K562 (cell line): ENCODE measurements around the gene SLC29A2. TPM values are rescaled to one million over a fixed set of nuclear protein-coding genes. Genes with fewer than 3 reads are reported as not detected.

Source experiments
- KAT2B ChIP-seq: IDR thresholded peaks from one replicate; pipeline ENCODE4 v1.6.1; 2012; ENCODE audit warnings: low read depth, mild to moderate bottlenecking, control low read depth, inconsistent platforms, low read length, moderate library complexity
- NR2C2 ChIP-seq, 2 experiments: fragments of 200-800 bp in 1 of 2; sonication (Bioruptor generic) in 1 of 2; sonication (generic) in 1 of 2; formaldehyde crosslinking in 1 of 2; IDR thresholded peaks; 2 replicates each; pipeline versions ENCODE4 v1.6.1 to v1.8.0; 2016 to 2022; ENCODE audit warnings: mild to moderate bottlenecking in 1 of 2, missing compliant biosample characterization in 1 of 2, missing genetic modification characterization in 1 of 2, missing genetic modification reagents in 1 of 2
- RREB1 ChIP-seq: fragments of 250-450 bp; sonication (Bioruptor Pico); IDR thresholded peaks from 2 replicates; pipeline ENCODE4 v1.4.0; 2020
- ZBTB1 ChIP-seq: sonication (generic); formaldehyde crosslinking; IDR thresholded peaks from 2 replicates; pipeline ENCODE4 v1.8.1; 2023; ENCODE audit warnings: missing genetic modification reagents, low read depth, mild to moderate bottlenecking, borderline replicate concordance
- ZNF140 ChIP-seq: fragments of 250-450 bp; sonication (Bioruptor Pico); IDR thresholded peaks from 2 replicates; pipeline ENCODE4 v1.8.0; 2021; ENCODE audit warnings: moderate library complexity, mild to moderate bottlenecking, inconsistent platforms
- ZNF311 ChIP-seq: fragments of 250-450 bp; sonication (Bioruptor Pico); IDR thresholded peaks from 2 replicates; pipeline ENCODE4 v1.4.0; 2020; ENCODE audit warnings: mild to moderate bottlenecking, moderate library complexity
- ZNF609 ChIP-seq: sonication (generic); formaldehyde crosslinking; IDR thresholded peaks from 2 replicates; pipeline ENCODE4 v1.8.1; 2023; ENCODE audit warnings: missing genetic modification reagents, mild to moderate bottlenecking, borderline replicate concordance
- polyA plus RNA-seq, 8 experiments: library from polyadenylated mRNA; depleted of rRNA in 4 of 8; stranded (reverse) in 5 of 8; unstranded in 3 of 8; fragments of >200 nt; fragmentation: Nextera tagmentation in 2 of 8; fragmentation: Illumina TruSeq in 1 of 8; extraction: Ambion mirVana in 2 of 8; extraction: Trizol in 1 of 8; gene quantifications; 2 replicates each; pipeline versions ENCODE4 v1.2.1 to v1.2.3, GENCODE V29; 2011 to 2014; ENCODE audit warnings: inconsistent platforms in 1 of 8, missing spikeins in 1 of 8
- total RNA-seq, 7 experiments: library from RNA; depleted of rRNA in 6 of 7; stranded (reverse); fragments of >200 nt in 6 of 7; fragmentation: Illumina TruSeq in 2 of 7; extraction: Trizol in 2 of 7; gene quantifications; 2 replicates each; pipeline versions ENCODE4 v1.2.1 to v1.2.3, GENCODE V29; 2011 to 2021; ENCODE audit warnings: low replicate concordance in 1 of 7
- TF ChIP-seq, protein P1 (sequence below), 2 experiments: fragments of 150-350 bp in 1 of 2; IDR thresholded peaks; 2 replicates each; pipeline ENCODE4 v1.6.1; 2012 to 2016; ENCODE audit warnings: low read depth in 2 of 2, low read length in 2 of 2, mild to moderate bottlenecking in 1 of 2, moderate library complexity in 1 of 2
- TF ChIP-seq, protein P2 (sequence below): fragments of 450-650 bp; IDR thresholded peaks from 2 replicates; pipeline ENCODE4 v1.6.1; 2016

Gene SLC29A2
- total and polyA plus RNA-seq, 9 of the 15 experiments (the other 6 are each of a cell fraction or from before 2014, with no cell fraction given): 2.4 to 48.6 (median 14.2) TPM

- TF ChIP-seq ZNF609: no peak
- TF ChIP-seq, protein P1, sequence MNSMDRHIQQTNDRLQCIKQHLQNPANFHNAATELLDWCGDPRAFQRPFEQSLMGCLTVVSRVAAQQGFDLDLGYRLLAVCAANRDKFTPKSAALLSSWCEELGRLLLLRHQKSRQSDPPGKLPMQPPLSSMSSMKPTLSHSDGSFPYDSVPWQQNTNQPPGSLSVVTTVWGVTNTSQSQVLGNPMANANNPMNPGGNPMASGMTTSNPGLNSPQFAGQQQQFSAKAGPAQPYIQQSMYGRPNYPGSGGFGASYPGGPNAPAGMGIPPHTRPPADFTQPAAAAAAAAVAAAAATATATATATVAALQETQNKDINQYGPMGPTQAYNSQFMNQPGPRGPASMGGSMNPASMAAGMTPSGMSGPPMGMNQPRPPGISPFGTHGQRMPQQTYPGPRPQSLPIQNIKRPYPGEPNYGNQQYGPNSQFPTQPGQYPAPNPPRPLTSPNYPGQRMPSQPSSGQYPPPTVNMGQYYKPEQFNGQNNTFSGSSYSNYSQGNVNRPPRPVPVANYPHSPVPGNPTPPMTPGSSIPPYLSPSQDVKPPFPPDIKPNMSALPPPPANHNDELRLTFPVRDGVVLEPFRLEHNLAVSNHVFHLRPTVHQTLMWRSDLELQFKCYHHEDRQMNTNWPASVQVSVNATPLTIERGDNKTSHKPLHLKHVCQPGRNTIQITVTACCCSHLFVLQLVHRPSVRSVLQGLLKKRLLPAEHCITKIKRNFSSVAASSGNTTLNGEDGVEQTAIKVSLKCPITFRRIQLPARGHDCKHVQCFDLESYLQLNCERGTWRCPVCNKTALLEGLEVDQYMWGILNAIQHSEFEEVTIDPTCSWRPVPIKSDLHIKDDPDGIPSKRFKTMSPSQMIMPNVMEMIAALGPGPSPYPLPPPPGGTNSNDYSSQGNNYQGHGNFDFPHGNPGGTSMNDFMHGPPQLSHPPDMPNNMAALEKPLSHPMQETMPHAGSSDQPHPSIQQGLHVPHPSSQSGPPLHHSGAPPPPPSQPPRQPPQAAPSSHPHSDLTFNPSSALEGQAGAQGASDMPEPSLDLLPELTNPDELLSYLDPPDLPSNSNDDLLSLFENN (IDR thresholded peaks at IDR 0.05; ENCODE audit: low read depth in 2 of 2, low read length in 2 of 2): no peak
- TF ChIP-seq, protein P2, sequence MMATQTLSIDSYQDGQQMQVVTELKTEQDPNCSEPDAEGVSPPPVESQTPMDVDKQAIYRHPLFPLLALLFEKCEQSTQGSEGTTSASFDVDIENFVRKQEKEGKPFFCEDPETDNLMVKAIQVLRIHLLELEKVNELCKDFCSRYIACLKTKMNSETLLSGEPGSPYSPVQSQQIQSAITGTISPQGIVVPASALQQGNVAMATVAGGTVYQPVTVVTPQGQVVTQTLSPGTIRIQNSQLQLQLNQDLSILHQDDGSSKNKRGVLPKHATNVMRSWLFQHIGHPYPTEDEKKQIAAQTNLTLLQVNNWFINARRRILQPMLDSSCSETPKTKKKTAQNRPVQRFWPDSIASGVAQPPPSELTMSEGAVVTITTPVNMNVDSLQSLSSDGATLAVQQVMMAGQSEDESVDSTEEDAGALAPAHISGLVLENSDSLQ: no peak
- peak; percentile 64; the same call in 1 of the 2 replicates for TF ChIP-seq NR2C2 (CRISPR knock-in tag; IDR thresholded peaks at IDR 0.05)
- no peak for TF ChIP-seq NR2C2 (tag; IDR thresholded peaks at IDR 0.05)
- no peak for TF ChIP-seq ZBTB1 (CRISPR knock-in tag)
- no peak for TF ChIP-seq ZNF311 (CRISPR knock-in tag)
- no peak for TF ChIP-seq RREB1 (CRISPR knock-in tag)
- no peak for TF ChIP-seq ZNF140 (CRISPR knock-in tag)
- no peak for TF ChIP-seq KAT2B
Observed at GRCh38 chr11:66328302-66329144, 43.0 kb downstream of the SLC29A2 start (continued).
